ENCODE measurements around the gene UBAC2. TPM values are rescaled to one million over a fixed set of nuclear protein-coding genes. Genes with fewer than 3 reads are reported as not detected.

The UBAC2 gene
- total and polyA plus RNA-seq, 9 donors: 38.7 to 87.5 (median 48.0) TPM

GRCh38 chr13:99299920-99300341 is 99.3 kb downstream of the UBAC2 start:
- Histone ChIP-seq H3K9me3 (no peaks in the 10 kb centered on the region), H3K4me3 (no peak overlapping the region), H3K27ac (no peak overlapping the region), H3K27me3 (no peaks in the 10 kb centered on the region), H3K36me3 (no peaks in the 10 kb centered on the region), H3K4me1 (ENCODE audit: insufficient read depth) (no peaks in the 10 kb centered on the region)
- TF ChIP-seq POLR2A (IDR thresholded peaks at IDR 0.05) (no peak), EP300 (IDR thresholded peaks at IDR 0.05) (no peak)
- TF ChIP-seq, protein P1, sequence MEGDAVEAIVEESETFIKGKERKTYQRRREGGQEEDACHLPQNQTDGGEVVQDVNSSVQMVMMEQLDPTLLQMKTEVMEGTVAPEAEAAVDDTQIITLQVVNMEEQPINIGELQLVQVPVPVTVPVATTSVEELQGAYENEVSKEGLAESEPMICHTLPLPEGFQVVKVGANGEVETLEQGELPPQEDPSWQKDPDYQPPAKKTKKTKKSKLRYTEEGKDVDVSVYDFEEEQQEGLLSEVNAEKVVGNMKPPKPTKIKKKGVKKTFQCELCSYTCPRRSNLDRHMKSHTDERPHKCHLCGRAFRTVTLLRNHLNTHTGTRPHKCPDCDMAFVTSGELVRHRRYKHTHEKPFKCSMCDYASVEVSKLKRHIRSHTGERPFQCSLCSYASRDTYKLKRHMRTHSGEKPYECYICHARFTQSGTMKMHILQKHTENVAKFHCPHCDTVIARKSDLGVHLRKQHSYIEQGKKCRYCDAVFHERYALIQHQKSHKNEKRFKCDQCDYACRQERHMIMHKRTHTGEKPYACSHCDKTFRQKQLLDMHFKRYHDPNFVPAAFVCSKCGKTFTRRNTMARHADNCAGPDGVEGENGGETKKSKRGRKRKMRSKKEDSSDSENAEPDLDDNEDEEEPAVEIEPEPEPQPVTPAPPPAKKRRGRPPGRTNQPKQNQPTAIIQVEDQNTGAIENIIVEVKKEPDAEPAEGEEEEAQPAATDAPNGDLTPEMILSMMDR (IDR thresholded peaks at IDR 0.05): no peak
- DNase-seq: no peak
- intact Hi-C loops (cut with DNase I): loop anchor here in 1 of 4 donors (10.0 kb wide), 1 partner anchor 135 kb away; no protein-coding TSS in a partner anchor
- 90 to 95% (median 93%) methylated on average over 4 of the region's 4 CpGs for WGBS, 3 donors

DNA sequence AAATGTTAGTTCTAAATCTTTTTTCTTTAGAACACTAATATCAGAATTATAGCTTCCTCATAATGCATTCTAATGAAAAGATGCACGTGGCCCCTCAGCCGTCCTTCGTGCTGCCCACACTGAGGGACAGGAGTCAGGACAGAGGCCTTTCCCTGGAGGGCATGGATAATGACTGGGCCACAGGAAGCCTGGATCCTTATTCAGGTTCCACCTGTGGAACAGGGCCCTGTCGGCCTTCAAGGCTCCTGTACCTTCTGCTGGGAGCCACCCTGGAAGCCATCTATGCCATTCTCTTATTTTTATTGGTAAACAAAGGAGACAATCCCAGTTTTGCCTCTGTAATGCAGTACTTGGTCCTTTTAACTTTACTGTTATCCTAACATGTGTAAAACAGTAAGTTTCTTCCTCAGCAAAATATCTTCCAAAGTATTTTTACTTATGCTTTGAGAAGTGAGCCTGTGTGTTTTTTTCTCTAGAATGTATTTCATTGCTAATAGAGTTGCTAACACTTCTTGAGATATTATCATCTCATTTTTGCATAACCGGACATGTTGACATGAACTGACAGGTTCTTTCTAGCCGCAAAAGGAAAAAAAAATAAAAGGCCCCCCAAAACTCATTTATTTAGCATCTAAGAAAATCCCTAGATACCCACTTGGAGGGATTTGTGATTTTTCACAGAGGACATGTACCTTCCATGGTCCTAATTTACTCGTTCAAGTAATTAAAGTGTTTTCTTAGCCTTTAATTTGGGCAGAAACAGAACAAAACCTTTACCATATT is 100.6 kb downstream of the UBAC2 start:
- Histone ChIP-seq H3K27ac (no peak overlapping the region), H3K27me3 (no peaks in the 10 kb centered on the region), H3K4me3 (no peak overlapping the region), H3K9me3 (no peaks in the 10 kb centered on the region), H3K4me1 (ENCODE audit: insufficient read depth) (no peaks in the 10 kb centered on the region), H3K36me3 (no peaks in the 10 kb centered on the region)
- TF ChIP-seq, protein P1 (IDR thresholded peaks at IDR 0.05): no peak
- TF ChIP-seq POLR2A (IDR thresholded peaks at IDR 0.05): no peak
- DNase-seq: no peak
- 92 to 98% (median 95%) methylated on average over 7 of the region's 7 CpGs for WGBS, 3 donors
- intact Hi-C loops (cut with DNase I): loop anchor here in 1 of 4 donors (10.0 kb wide), 1 partner anchor 134 kb away; no protein-coding TSS in a partner anchor

- no peak overlapping the region for H3K4me3 ChIP-seq
- no peak overlapping the region for H3K27ac ChIP-seq
- no peak for DNase-seq
- intact Hi-C loops (cut with DNase I): loop anchor here in 1 of 4 donors (10.0 kb wide), 1 partner anchor 133 kb away; no protein-coding TSS in a partner anchor
- TF ChIP-seq, protein P1 (IDR thresholded peaks at IDR 0.05): no peak
- TF ChIP-seq POLR2A (IDR thresholded peaks at IDR 0.05): no peak
- TF ChIP-seq EP300 (IDR thresholded peaks at IDR 0.05): no peak
- 93 to 95% (median 95%) methylated on average over 1 of the region's 1 CpG for WGBS, 3 donors
- no peaks in the 10 kb centered on the region for H3K27me3 ChIP-seq
- no peaks in the 10 kb centered on the region for H3K9me3 ChIP-seq
- no peaks in the 10 kb centered on the region for H3K4me1 ChIP-seq (ENCODE audit: insufficient read depth)
- H3K36me3 ChIP-seq: no peaks in the 10 kb centered on the region
Measured at GRCh38 chr13:99301913-99302636, 101.4 kb downstream of the UBAC2 start.

DNA sequence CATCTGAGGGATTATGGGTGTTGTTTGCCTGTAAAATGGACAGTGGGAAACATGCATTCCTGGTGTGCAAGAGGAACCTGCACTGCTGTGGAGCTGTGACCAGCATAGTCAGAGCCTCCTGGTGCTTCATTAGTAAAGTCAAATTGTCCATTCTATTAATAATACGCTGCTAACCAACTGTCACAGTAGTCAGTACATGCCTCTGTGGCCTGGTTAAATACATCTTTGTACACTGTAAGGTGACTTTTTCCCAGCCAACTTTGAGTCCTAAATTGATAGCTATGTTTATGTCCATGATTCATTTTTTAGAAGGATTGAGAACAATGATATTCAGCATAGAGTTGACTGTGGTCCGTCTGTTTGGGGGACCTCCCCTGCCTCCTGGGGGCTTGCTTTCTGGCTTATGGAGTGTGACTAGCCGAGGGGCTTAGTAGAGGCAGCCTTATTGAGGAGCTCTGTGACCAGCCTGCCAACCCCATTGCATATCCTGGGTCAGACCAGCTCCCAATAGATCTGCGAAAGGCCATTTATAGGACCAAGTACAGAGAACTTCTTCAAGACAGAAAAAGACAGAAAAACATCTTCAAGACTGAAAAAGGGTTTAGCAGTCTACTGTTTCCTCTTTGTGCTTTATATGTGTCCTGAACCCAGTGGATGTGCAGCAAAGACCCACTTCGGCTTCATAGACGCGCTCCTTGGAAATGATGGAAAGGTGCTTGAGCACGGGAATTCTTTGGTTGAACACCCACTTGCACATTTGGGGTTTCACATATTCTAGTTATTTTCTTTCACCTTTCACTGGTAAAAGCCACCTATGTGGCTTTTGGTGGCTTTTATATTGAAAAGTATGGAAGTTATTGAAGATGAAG is 102.2 kb downstream of the UBAC2 start:
- 93 to 96% (median 95%) methylated on average over 8 of the region's 8 CpGs for WGBS, 3 donors

More for the DNA sequence above, 102.2 kb downstream of the UBAC2 start:
- Histone ChIP-seq H3K36me3 (no peaks in the 10 kb centered on the region), H3K27me3 (no peaks in the 10 kb centered on the region), H3K4me1 (ENCODE audit: insufficient read depth) (no peaks in the 10 kb centered on the region), H3K9me3 (no peaks in the 10 kb centered on the region), H3K27ac (no peak overlapping the region), H3K4me3 (no peak overlapping the region)
- TF ChIP-seq, protein P1 (IDR thresholded peaks at IDR 0.05): no peak
- TF ChIP-seq POLR2A (IDR thresholded peaks at IDR 0.05) (no peak), EP300 (IDR thresholded peaks at IDR 0.05) (no peak)
- DNase-seq: no peak
- intact Hi-C loops (cut with DNase I): loop anchor here in 1 of 4 donors (10.0 kb wide), 1 partner anchor 132 kb away; no protein-coding TSS in a partner anchor
